Measurements from ENCODE around the gene BIN2. TPM values are rescaled to one million over a fixed set of nuclear protein-coding genes. Genes with fewer than 3 reads are reported as not detected.
A peak's percentile ranks its signal among the peaks of the same experiment; 100 is the strongest.

BIN2 gene
- total RNA-seq, 2 experiments from 2014 or later, result 0.88 to 14.7 TPM

- H3K36me3 ChIP-seq (ENCODE audit: insufficient read depth, low read length), result no peaks in the 10 kb centered on the region
- peak; percentile 40 for DNase-seq (ENCODE audit: low spot score)
- TF ChIP-seq CTCF (conservative IDR thresholded peaks at IDR 0.05; ENCODE audit: low read length) (peak; percentile 74), EZH2phosphoT487 (IDR thresholded peaks at IDR 0.05; ENCODE audit: borderline replicate concordance, low read depth, low read length) (no peak)
- ChIA-PET POLR2A (interaction anchor here (1.0 kb wide), 1 partner anchor 31 kb away, joined by 4 read pairs; the partner anchor contains the start of gene DAZAP2), CTCF (ENCODE audit: unreplicated experiment) (interaction anchor here (1.0 kb wide), 1 partner anchor 72 kb away, joined by 12 read pairs; no protein-coding TSS in a partner anchor)
- H2AFZ ChIP-seq (ENCODE audit: low read length), result no peak overlapping the region
- no peaks in the 10 kb centered on the region for H3K79me2 ChIP-seq (ENCODE audit: insufficient read depth, low read depth, low read length)
- no peaks in the 10 kb centered on the region for H3K9me3 ChIP-seq (ENCODE audit: low read length)
- H4K20me1 ChIP-seq (ENCODE audit: insufficient read depth, low read length), result no peaks in the 10 kb centered on the region
- peaks cover 8% of the 10 kb centered on the region for H3K4me1 ChIP-seq (ENCODE audit: insufficient read depth, low read length, poor library complexity, severe bottlenecking)
- BruUV-seq (replicated peaks), result no TSS peak
- intact Hi-C loops (cut with micrococcal nuclease; ENCODE audit: unreplicated experiment), result loop anchor here (1.0 to 2.0 kb wide), 2 partner anchors 53 to 72 kb away; no protein-coding TSS in a partner anchor
- peak overlapping the region; percentile 70 for H3K4me3 ChIP-seq (ENCODE audit: low read depth, low read length, poor library complexity, severe bottlenecking)
- H3K9me2 ChIP-seq (ENCODE audit: insufficient read depth, low read length), result no peaks in the 10 kb centered on the region
- peak overlapping the region; percentile 89 for H3K4me2 ChIP-seq (ENCODE audit: low read length)
- no peak overlapping the region for H3K27ac ChIP-seq (ENCODE audit: low read depth, low read length, poor library complexity, severe bottlenecking)
These were observed 54.6 kb downstream of the BIN2 start for GRCh38 chr12:51269174-51270066.

- intact Hi-C loops (cut with micrococcal nuclease; ENCODE audit: unreplicated experiment), result no loop called here
- H3K79me2 ChIP-seq (ENCODE audit: insufficient read depth, low read depth, low read length), result no peaks in the 10 kb centered on the region
- no peak for DNase-seq (ENCODE audit: low spot score)
These were observed 59.0 kb downstream of the BIN2 start for GRCh38 chr12:51265024-51265423.

More at GRCh38 chr12:51265024-51265423, 59.0 kb downstream of the BIN2 start:
- POLR2A ChIA-PET, result interaction anchor here (0.7 kb wide), 1 partner anchor 41 kb away, joined by 4 read pairs; no protein-coding TSS in a partner anchor
- no TSS peak for BruUV-seq (replicated peaks)
- CTCF ChIA-PET (ENCODE audit: unreplicated experiment), result no interaction called here
- no peak overlapping the region for H3K4me2 ChIP-seq (ENCODE audit: low read length)
- no peak overlapping the region for H3K27ac ChIP-seq (ENCODE audit: low read depth, low read length, poor library complexity, severe bottlenecking)
- no peak for TF ChIP-seq EZH2phosphoT487 (IDR thresholded peaks at IDR 0.05; ENCODE audit: borderline replicate concordance, low read depth, low read length)
- no peak for TF ChIP-seq CTCF (conservative IDR thresholded peaks at IDR 0.05; ENCODE audit: low read length)
- no peaks in the 10 kb centered on the region for H3K36me3 ChIP-seq (ENCODE audit: insufficient read depth, low read length)
- H3K9me3 ChIP-seq (ENCODE audit: low read length), result no peaks in the 10 kb centered on the region
- H4K20me1 ChIP-seq (ENCODE audit: insufficient read depth, low read length), result no peaks in the 10 kb centered on the region
- H2AFZ ChIP-seq (ENCODE audit: low read length), result no peak overlapping the region
- no peak overlapping the region for H3K4me3 ChIP-seq (ENCODE audit: low read depth, low read length, poor library complexity, severe bottlenecking)
- no peaks in the 10 kb centered on the region for H3K9me2 ChIP-seq (ENCODE audit: insufficient read depth, low read length)
- no peaks in the 10 kb centered on the region for H3K4me1 ChIP-seq (ENCODE audit: insufficient read depth, low read length, poor library complexity, severe bottlenecking)
